WTC11 (cell line): Measurements from ENCODE around the gene UGT1A8. TPM values are rescaled to one million over a fixed set of nuclear protein-coding genes. Genes with fewer than 3 reads are reported as not detected.
"Not testable (repeated sequence)": the region's sequence is repeated elsewhere in the genome, so short reads cannot be mapped to it uniquely, and the experiment has no call there.

Experiments used
- ATAC-seq: fragments of 200-7000 bp; cut with Tn5 transposase; 2 replicates; pipeline ENCODE4 v1.10.0; 2021; ENCODE audit warnings: mild to moderate bottlenecking, moderate library complexity
- CTCF ChIA-PET: fragments of 300-600 bp; sonication (Branson Sonifier 250); formaldehyde crosslinking; loops from one replicate; lab custom pipeline; 2021; ENCODE audit warnings: antibody characterized with exemption; lab: Charles Lee
- POLR2A ChIA-PET: fragments of 350-600 bp; sonication (Branson Sonifier 250); formaldehyde crosslinking; loops from one replicate; lab custom pipeline; 2021; ENCODE audit warnings: antibody characterized with exemption; lab: Charles Lee
- DNase-seq: peaks from one replicate; pipeline ENCODE4 v3.0.0; 2021; ENCODE audit warnings: low spot score
- H3K27ac Mint-ChIP-seq: 2 replicates; pipeline ENCODE4 v1.8.0; 2021; ENCODE audit warnings: mixed read lengths
- H3K27me3 Mint-ChIP-seq: 2 replicates; pipeline ENCODE4 v1.8.0; 2021; ENCODE audit warnings: low read depth, mild to moderate bottlenecking, moderate library complexity, mixed read lengths
- H3K36me3 Mint-ChIP-seq: 2 replicates; pipeline ENCODE4 v1.8.0; 2021; ENCODE audit warnings: mixed read lengths
- H3K4me1 Mint-ChIP-seq: 2 replicates; pipeline ENCODE4 v1.8.0; 2022; ENCODE audit warnings: mixed read lengths
- H3K4me3 Mint-ChIP-seq: 2 replicates; pipeline ENCODE4 v1.8.0; 2021; ENCODE audit warnings: mild to moderate bottlenecking, moderate library complexity, mixed read lengths
- H3K9me3 Mint-ChIP-seq: 2 replicates; pipeline ENCODE4 v1.8.0; 2021; ENCODE audit warnings: mixed read lengths
- ATF3 ChIP-seq: sonication (generic); formaldehyde crosslinking; conservative IDR thresholded peaks from 2 replicates; pipeline ENCODE4 v1.8.1; 2022; ENCODE audit warnings: mild to moderate bottlenecking, missing genetic modification reagents
- FOXJ3 ChIP-seq: sonication (generic); formaldehyde crosslinking; IDR thresholded peaks from 2 replicates; pipeline ENCODE4 v1.9.0; 2021; ENCODE audit warnings: missing genetic modification reagents, mild to moderate bottlenecking, borderline replicate concordance
- IRF1 ChIP-seq: sonication (generic); formaldehyde crosslinking; IDR thresholded peaks from 2 replicates; pipeline ENCODE4 v1.8.0; 2023; ENCODE audit warnings: missing genetic modification reagents
- JUN ChIP-seq: sonication (generic); formaldehyde crosslinking; IDR thresholded peaks from 2 replicates; pipeline ENCODE4 v1.8.0; 2023; ENCODE audit warnings: mild to moderate bottlenecking, missing genetic modification reagents
- MAX ChIP-seq: sonication (generic); formaldehyde crosslinking; IDR thresholded peaks from 2 replicates; pipeline ENCODE4 v1.8.0; 2022; ENCODE audit warnings: mild to moderate bottlenecking, missing genetic modification reagents
- MXD4 ChIP-seq: fragments of 250-450 bp; sonication (Bioruptor Pico); IDR thresholded peaks from 2 replicates; pipeline ENCODE4 v1.8.0; 2021; ENCODE audit warnings: mild to moderate bottlenecking, moderate library complexity, borderline replicate concordance
- NFYB ChIP-seq: sonication (generic); formaldehyde crosslinking; conservative IDR thresholded peaks from 2 replicates; pipeline ENCODE4 v1.8.0; 2022; ENCODE audit warnings: low read depth, missing genetic modification reagents
- NR1H2 ChIP-seq: sonication (generic); formaldehyde crosslinking; IDR thresholded peaks from 2 replicates; pipeline ENCODE4 v1.9.0; 2021; ENCODE audit warnings: mild to moderate bottlenecking, moderate library complexity, missing genetic modification reagents
- NR3C1 ChIP-seq: sonication (generic); formaldehyde crosslinking; conservative IDR thresholded peaks from 2 replicates; pipeline ENCODE4 v1.8.1; 2023; ENCODE audit warnings: low read depth, mild to moderate bottlenecking, missing genetic modification reagents
- PRDM15 ChIP-seq: sonication (generic); formaldehyde crosslinking; IDR thresholded peaks from 2 replicates; pipeline ENCODE4 v1.8.0; 2022; ENCODE audit warnings: missing genetic modification reagents
- SP1 ChIP-seq: sonication (generic); formaldehyde crosslinking; conservative IDR thresholded peaks from 2 replicates; pipeline ENCODE4 v1.8.1; 2022; ENCODE audit warnings: missing genetic modification reagents
- ZNF423 ChIP-seq: fragments of 250-450 bp; sonication (Bioruptor Pico); IDR thresholded peaks from 2 replicates; pipeline ENCODE4 v2.1.2; 2022; ENCODE audit warnings: mild to moderate bottlenecking, moderate library complexity
- total RNA-seq: library from RNA; stranded (reverse); gene quantifications from 3 replicates; pipeline ENCODE4 v1.2.3, GENCODE V29; 2021
- TF ChIP-seq, protein P1 (sequence below): sonication (generic); formaldehyde crosslinking; IDR thresholded peaks from 2 replicates; pipeline ENCODE4 v1.8.1; 2023; ENCODE audit warnings: mild to moderate bottlenecking, missing genetic modification reagents, borderline replicate concordance
- TF ChIP-seq, protein P2 (sequence below): fragments of 250-450 bp; sonication (Bioruptor Pico); IDR thresholded peaks from 2 replicates; pipeline ENCODE4 v1.9.0; 2021; ENCODE audit warnings: moderate library complexity, mild to moderate bottlenecking, inconsistent platforms, borderline replicate concordance
- TF ChIP-seq, protein P3 (sequence below): sonication (generic); formaldehyde crosslinking; IDR thresholded peaks from 2 replicates; pipeline ENCODE4 v1.8.0; 2022; ENCODE audit warnings: mild to moderate bottlenecking, missing genetic modification reagents

The UGT1A8 gene
- total RNA-seq, 1 experiment from 2014 or later: 0.13 TPM

DNA sequence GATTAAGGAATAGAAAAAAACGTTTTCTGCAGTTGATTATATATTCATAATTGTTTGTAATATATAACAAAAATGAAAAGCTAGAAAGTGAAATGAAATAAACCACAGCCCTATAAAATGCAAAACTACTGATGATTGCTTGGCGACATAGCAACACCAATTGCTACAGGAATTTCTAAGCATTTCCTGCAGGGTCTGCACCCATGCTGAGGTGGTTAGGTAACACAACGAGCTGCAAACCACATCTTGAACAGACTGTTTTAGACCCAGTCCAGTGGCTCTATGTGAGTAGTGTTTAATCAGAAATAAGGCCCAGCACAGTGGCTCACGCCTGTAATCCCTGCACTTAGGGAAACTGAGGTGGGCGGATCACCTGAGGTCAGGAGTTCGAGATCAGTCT, 37.1 kb downstream of the UGT1A8 start:
- DNase-seq (no peak), ATAC-seq (no peak)
- no peaks in the 10 kb centered on the region; the same call in 1 of the 2 replicates for H3K27me3 Mint-ChIP-seq
- H3K9me3 Mint-ChIP-seq: no peaks in the 10 kb centered on the region
- TF ChIP-seq NFYB (CRISPR knock-in tag) (no peak), JUN (CRISPR knock-in tag) (no peak), IRF1 (no peak), PRDM15 (no peak)
- TF ChIP-seq, protein P1, sequence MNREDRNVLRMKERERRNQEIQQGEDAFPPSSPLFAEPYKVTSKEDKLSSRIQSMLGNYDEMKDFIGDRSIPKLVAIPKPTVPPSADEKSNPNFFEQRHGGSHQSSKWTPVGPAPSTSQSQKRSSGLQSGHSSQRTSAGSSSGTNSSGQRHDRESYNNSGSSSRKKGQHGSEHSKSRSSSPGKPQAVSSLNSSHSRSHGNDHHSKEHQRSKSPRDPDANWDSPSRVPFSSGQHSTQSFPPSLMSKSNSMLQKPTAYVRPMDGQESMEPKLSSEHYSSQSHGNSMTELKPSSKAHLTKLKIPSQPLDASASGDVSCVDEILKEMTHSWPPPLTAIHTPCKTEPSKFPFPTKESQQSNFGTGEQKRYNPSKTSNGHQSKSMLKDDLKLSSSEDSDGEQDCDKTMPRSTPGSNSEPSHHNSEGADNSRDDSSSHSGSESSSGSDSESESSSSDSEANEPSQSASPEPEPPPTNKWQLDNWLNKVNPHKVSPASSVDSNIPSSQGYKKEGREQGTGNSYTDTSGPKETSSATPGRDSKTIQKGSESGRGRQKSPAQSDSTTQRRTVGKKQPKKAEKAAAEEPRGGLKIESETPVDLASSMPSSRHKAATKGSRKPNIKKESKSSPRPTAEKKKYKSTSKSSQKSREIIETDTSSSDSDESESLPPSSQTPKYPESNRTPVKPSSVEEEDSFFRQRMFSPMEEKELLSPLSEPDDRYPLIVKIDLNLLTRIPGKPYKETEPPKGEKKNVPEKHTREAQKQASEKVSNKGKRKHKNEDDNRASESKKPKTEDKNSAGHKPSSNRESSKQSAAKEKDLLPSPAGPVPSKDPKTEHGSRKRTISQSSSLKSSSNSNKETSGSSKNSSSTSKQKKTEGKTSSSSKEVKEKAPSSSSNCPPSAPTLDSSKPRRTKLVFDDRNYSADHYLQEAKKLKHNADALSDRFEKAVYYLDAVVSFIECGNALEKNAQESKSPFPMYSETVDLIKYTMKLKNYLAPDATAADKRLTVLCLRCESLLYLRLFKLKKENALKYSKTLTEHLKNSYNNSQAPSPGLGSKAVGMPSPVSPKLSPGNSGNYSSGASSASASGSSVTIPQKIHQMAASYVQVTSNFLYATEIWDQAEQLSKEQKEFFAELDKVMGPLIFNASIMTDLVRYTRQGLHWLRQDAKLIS (CRISPR knock-in tag): no peak
- TF ChIP-seq, protein P2, sequence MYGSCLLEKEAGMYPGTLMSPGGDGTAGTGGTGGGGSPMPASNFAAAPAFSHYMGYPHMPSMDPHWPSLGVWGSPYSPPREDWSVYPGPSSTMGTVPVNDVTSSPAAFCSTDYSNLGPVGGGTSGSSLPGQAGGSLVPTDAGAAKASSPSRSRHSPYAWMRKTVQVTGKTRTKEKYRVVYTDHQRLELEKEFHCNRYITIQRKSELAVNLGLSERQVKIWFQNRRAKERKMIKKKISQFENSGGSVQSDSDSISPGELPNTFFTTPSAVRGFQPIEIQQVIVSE (CRISPR knock-in tag): no peak
- no peak overlapping the region for H3K27ac Mint-ChIP-seq
- no peak overlapping the region for H3K4me3 Mint-ChIP-seq
- CTCF ChIA-PET: no interaction called here
- POLR2A ChIA-PET: no interaction called here
- no peaks in the 10 kb centered on the region for H3K4me1 Mint-ChIP-seq
- H3K36me3 Mint-ChIP-seq: no peaks in the 10 kb centered on the region

DNA sequence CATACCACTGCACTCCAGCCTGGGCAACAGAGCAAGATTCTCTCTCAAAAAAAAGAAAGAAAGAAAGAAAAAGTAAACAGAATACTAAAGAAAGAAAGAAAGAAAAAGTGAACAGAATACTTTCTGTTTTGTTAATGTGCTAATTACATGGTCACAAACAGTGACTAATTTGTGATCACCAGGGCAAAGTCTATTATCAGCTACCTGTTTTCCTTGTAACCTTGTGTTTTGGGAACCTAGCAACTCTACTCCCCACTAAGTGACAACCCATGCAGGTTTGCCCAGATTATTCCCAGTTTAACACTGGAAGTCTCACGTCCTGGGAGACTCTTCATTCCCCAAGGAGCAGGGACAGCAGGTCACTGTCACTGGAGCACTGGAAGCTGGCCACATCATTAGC, 37.6 kb downstream of the UGT1A8 start:
- no peak overlapping the region for H3K27ac Mint-ChIP-seq
- no peaks in the 10 kb centered on the region for H3K9me3 Mint-ChIP-seq
- CTCF ChIA-PET: no interaction called here
- H3K4me1 Mint-ChIP-seq: no peaks in the 10 kb centered on the region
- TF ChIP-seq FOXJ3 (CRISPR knock-in tag) (no peak), ZNF423 (CRISPR knock-in tag) (no peak)
- H3K36me3 Mint-ChIP-seq: no peaks in the 10 kb centered on the region
- H3K27me3 Mint-ChIP-seq: no peaks in the 10 kb centered on the region; the same call in 1 of the 2 replicates
- ATAC-seq (no peak), DNase-seq (no peak)
- no peak overlapping the region for H3K4me3 Mint-ChIP-seq
- POLR2A ChIA-PET: no interaction called here

- H3K4me1 Mint-ChIP-seq, ATAC-seq, H3K27ac Mint-ChIP-seq, POLR2A ChIA-PET, CTCF ChIA-PET, H3K4me3 Mint-ChIP-seq, DNase-seq, H3K27me3 Mint-ChIP-seq, H3K9me3 Mint-ChIP-seq, H3K36me3 Mint-ChIP-seq: not testable (repeated sequence)
Measured at GRCh38 chr2:233655943-233656342, 38.5 kb downstream of the UGT1A8 start.

GRCh38 chr2:233656443-233656842, 39.0 kb downstream of the UGT1A8 start:
- Mint-ChIP-seq H3K4me1 (no peaks in the 10 kb centered on the region), H3K4me3 (no peak overlapping the region)
- TF ChIP-seq ATF3 (CRISPR knock-in tag): no peak
- TF ChIP-seq MXD4 (CRISPR knock-in tag): no peak
- TF ChIP-seq NR1H2 (CRISPR knock-in tag): no peak
- no peak for TF ChIP-seq MAX
- no peak for TF ChIP-seq NR3C1
- no peak for TF ChIP-seq SP1
- TF ChIP-seq, protein P3, sequence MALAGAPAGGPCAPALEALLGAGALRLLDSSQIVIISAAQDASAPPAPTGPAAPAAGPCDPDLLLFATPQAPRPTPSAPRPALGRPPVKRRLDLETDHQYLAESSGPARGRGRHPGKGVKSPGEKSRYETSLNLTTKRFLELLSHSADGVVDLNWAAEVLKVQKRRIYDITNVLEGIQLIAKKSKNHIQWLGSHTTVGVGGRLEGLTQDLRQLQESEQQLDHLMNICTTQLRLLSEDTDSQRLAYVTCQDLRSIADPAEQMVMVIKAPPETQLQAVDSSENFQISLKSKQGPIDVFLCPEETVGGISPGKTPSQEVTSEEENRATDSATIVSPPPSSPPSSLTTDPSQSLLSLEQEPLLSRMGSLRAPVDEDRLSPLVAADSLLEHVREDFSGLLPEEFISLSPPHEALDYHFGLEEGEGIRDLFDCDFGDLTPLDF (CRISPR knock-in tag): no peak
- TF ChIP-seq, all 79 proteins: peak for 0
- Mint-ChIP-seq H3K9me3 (no peaks in the 10 kb centered on the region), H3K36me3 (no peaks in the 10 kb centered on the region), H3K27ac (no peak overlapping the region), H3K27me3 (peaks cover under 1% of the 10 kb centered on the region)
- CTCF ChIA-PET: no interaction called here
- DNase-seq: no peak
- no peak for ATAC-seq
- POLR2A ChIA-PET: no interaction called here
